WTC11 (cell line): ENCODE data around the gene MARF1.

Experiments used
- CREB1 ChIP-seq: sonication (generic); formaldehyde crosslinking; IDR thresholded peaks from 2 replicates; pipeline ENCODE4 v1.8.0; 2023; ENCODE audit warnings: mild to moderate bottlenecking, missing genetic modification reagents
- CTCF ChIP-seq: fragments of 200-600 bp; IDR thresholded peaks from 2 replicates; pipeline ENCODE4 v1.8.0; 2022; ENCODE audit warnings: antibody characterized with exemption
- ESRRA ChIP-seq: sonication (generic); formaldehyde crosslinking; IDR thresholded peaks from 2 replicates; pipeline ENCODE4 v1.8.1; 2022; ENCODE audit warnings: mild to moderate bottlenecking, missing genetic modification reagents, borderline replicate concordance
- ETV6 ChIP-seq: sonication (generic); formaldehyde crosslinking; IDR thresholded peaks from 2 replicates; pipeline ENCODE4 v1.8.1; 2022; ENCODE audit warnings: mild to moderate bottlenecking, missing genetic modification reagents
- NR2C2 ChIP-seq: sonication (generic); formaldehyde crosslinking; IDR thresholded peaks from 2 replicates; pipeline ENCODE4 v1.8.0; 2022; ENCODE audit warnings: mild to moderate bottlenecking, missing genetic modification reagents
- PRDM15 ChIP-seq: sonication (generic); formaldehyde crosslinking; IDR thresholded peaks from 2 replicates; pipeline ENCODE4 v1.8.0; 2022; ENCODE audit warnings: missing genetic modification reagents

GRCh38 chr16:15586716-15587115 is 56.2 kb downstream of the MARF1 start:
- TF ChIP-seq CTCF, result no peak
- no peak for TF ChIP-seq ETV6 (CRISPR knock-in tag)
- no peak for TF ChIP-seq PRDM15 (CRISPR knock-in tag)
- no peak for TF ChIP-seq NR2C2 (CRISPR knock-in tag)
- TF ChIP-seq CREB1 (CRISPR knock-in tag), result no peak
- TF ChIP-seq ESRRA (CRISPR knock-in tag), result no peak
